IMR-90 (cell line): ENCODE measurements around the gene CDCA4. TPM values are rescaled to one million over a fixed set of nuclear protein-coding genes. Genes with fewer than 3 reads are reported as not detected.
"Not testable (repeated sequence)": the region's sequence is repeated elsewhere in the genome, so short reads cannot be mapped to it uniquely, and the experiment has no call there.

Experiments used
- ATAC-seq: fragments of 200-7000 bp; cut with Tn5 transposase; 2 replicates; pipeline ENCODE4 v1.9.1; 2020; ENCODE audit warnings: low read depth, mild to moderate bottlenecking, moderate library complexity
- BruUV-seq: library from RNA; stranded (reverse); fragments of 400-500 nt; replicated peaks from 2 replicates; lab custom pipeline; 2021; lab: Mats Ljungman, UMichigan
- CTCF ChIA-PET: fragments of 300-600 bp; formaldehyde crosslinking; extraction: SDS; loops from one replicate; lab custom pipeline; 2021; ENCODE audit warnings: antibody characterized with exemption; lab: Yijun Ruan, JAX
- POLR2A ChIA-PET: fragments of 300-600 bp; sonication (Branson Sonifier 250); formaldehyde crosslinking; loops from one replicate; lab custom pipeline; 2022; ENCODE audit warnings: antibody characterized with exemption; ENCODE audit not compliant: unreplicated experiment; lab: Charles Lee
- DNase-seq: peaks from one replicate; pipeline ENCODE4 v3.0.0; 2013
- H2AFZ ChIP-seq: replicated peaks from 2 replicates; pipeline ENCODE3; 2013; ENCODE audit warnings: low read length, mild to moderate bottlenecking; ENCODE audit not compliant: poor library complexity
- H2AK5ac ChIP-seq: 2 replicates; pipeline ENCODE4 v1.6.1; 2013; ENCODE audit warnings: low read depth, low read length, inconsistent platforms
- H2AK9ac ChIP-seq: replicated peaks from 2 replicates; pipeline ENCODE3; 2013; ENCODE audit warnings: mild to moderate bottlenecking, low read depth, low read length, moderate library complexity; ENCODE audit not compliant: poor library complexity
- H2BK120ac ChIP-seq: 2 replicates; pipeline ENCODE4 v1.6.1; 2013; ENCODE audit warnings: low read depth, low read length, inconsistent platforms
- H2BK15ac ChIP-seq: 3 replicates; pipeline ENCODE4 v1.6.1; 2013; ENCODE audit warnings: low read depth, low read length, inconsistent platforms
- H2BK20ac ChIP-seq: 2 replicates; pipeline ENCODE4 v1.6.1; 2013; ENCODE audit warnings: low read depth, mild to moderate bottlenecking, inconsistent platforms, low read length, moderate library complexity
- H2BK5ac ChIP-seq: 2 replicates; pipeline ENCODE4 v1.6.1; 2013; ENCODE audit warnings: mild to moderate bottlenecking, low read depth, low read length, inconsistent platforms; ENCODE audit not compliant: poor library complexity, severe bottlenecking
- H3K14ac ChIP-seq: replicated peaks from 2 replicates; pipeline ENCODE4 v1.6.1; 2013; ENCODE audit warnings: low read depth, low read length, inconsistent platforms
- H3K18ac ChIP-seq: 2 replicates; pipeline ENCODE4 v1.6.1; 2013; ENCODE audit warnings: low read depth, low read length, control low read depth
- H3K23ac ChIP-seq: 2 replicates; pipeline ENCODE4 v1.6.1; 2013; ENCODE audit warnings: low read depth, low read length, inconsistent platforms
- H3K27ac ChIP-seq: 2 replicates; pipeline ENCODE4 v1.5.1; 2013; ENCODE audit warnings: mild to moderate bottlenecking, control low read depth, low read length; ENCODE audit not compliant: insufficient read depth
- H3K27me3 ChIP-seq: 2 replicates; pipeline ENCODE4 v1.6.1; 2013; ENCODE audit warnings: low read length; ENCODE audit not compliant: control insufficient read depth, insufficient read depth
- H3K36me3 ChIP-seq: 2 replicates; pipeline ENCODE4 v1.6.1; 2013; ENCODE audit warnings: low read length, mixed read lengths; ENCODE audit not compliant: control insufficient read depth, insufficient read depth
- H3K4ac ChIP-seq: 2 replicates; pipeline ENCODE4 v1.6.1; 2013; ENCODE audit warnings: low read depth, low read length, inconsistent platforms
- H3K4me1 ChIP-seq: 2 replicates; pipeline ENCODE4 v1.6.1; 2013; ENCODE audit warnings: low read length, mixed read lengths; ENCODE audit not compliant: control insufficient read depth, insufficient read depth
- H3K4me2 ChIP-seq: 2 replicates; pipeline ENCODE4 v1.6.1; 2013; ENCODE audit warnings: low read depth, mild to moderate bottlenecking, control low read depth, low read length, moderate library complexity
- H3K4me3 ChIP-seq: 2 replicates; pipeline ENCODE4 v1.5.1; 2013; ENCODE audit warnings: low read depth, mild to moderate bottlenecking, control low read depth, low read length, moderate library complexity; ENCODE audit not compliant: insufficient read depth
- H3K56ac ChIP-seq: 2 replicates; pipeline ENCODE4 v1.6.1; 2013; ENCODE audit warnings: low read length, inconsistent platforms; ENCODE audit not compliant: insufficient read depth; ENCODE audit errors: extremely low read depth
- H3K79me1 ChIP-seq, 2 experiments: 2 replicates each; pipeline ENCODE4 v1.6.1; 2013; ENCODE audit warnings: low read length in 2 of 2, inconsistent platforms in 1 of 2, low read depth in 1 of 2
- H3K9ac ChIP-seq: 2 replicates; pipeline ENCODE4 v1.6.1; 2013; ENCODE audit warnings: low read depth, low read length, control low read depth
- H3K9me1 ChIP-seq: 2 replicates; pipeline ENCODE4 v1.6.1; 2013; ENCODE audit warnings: low read length, inconsistent platforms; ENCODE audit not compliant: insufficient read depth
- H3K9me3 ChIP-seq: 2 replicates; pipeline ENCODE4 v1.6.1; 2013; ENCODE audit warnings: low read length; ENCODE audit not compliant: control insufficient read depth, insufficient read depth
- H4K20me1 ChIP-seq: 2 replicates; pipeline ENCODE4 v1.6.1; 2013; ENCODE audit warnings: low read length, inconsistent platforms; ENCODE audit not compliant: insufficient read depth
- H4K5ac ChIP-seq: 2 replicates; pipeline ENCODE4 v1.6.1; 2013; ENCODE audit warnings: mild to moderate bottlenecking, low read depth, low read length, control low read depth
- H4K8ac ChIP-seq, 2 experiments: 2 replicates each; pipeline ENCODE4 v1.6.1; 2013; ENCODE audit warnings: low read depth in 2 of 2, low read length in 2 of 2, control low read depth in 1 of 2, inconsistent platforms in 1 of 2
- H4K91ac ChIP-seq: 2 replicates; pipeline ENCODE4 v1.6.1; 2013; ENCODE audit warnings: low read depth, low read length, inconsistent platforms; ENCODE audit not compliant: insufficient read depth
- MXI1 ChIP-seq: IDR thresholded peaks from 2 replicates; pipeline ENCODE4 v1.6.1; 2012; ENCODE audit warnings: low read depth, mild to moderate bottlenecking, low read length, moderate library complexity, borderline replicate concordance
- RFX5 ChIP-seq: IDR thresholded peaks from 2 replicates; pipeline ENCODE4 v1.8.0; 2012; ENCODE audit warnings: low read depth, mild to moderate bottlenecking, low read length, moderate library complexity
- USF2 ChIP-seq: fragments of 150-350 bp; IDR thresholded peaks from 2 replicates; pipeline ENCODE4 v1.6.1; 2017; ENCODE audit warnings: mild to moderate bottlenecking, antibody characterized with exemption, low read length, low read depth
- WGBS, 2 experiments: methylation state at CpG; one replicate each; pipeline versions ENCODE4 v1.1.5 to v1.1.7; 2013; ENCODE audit warnings: missing lambda C conversion rate in 2 of 2; ENCODE audit not compliant: insufficient read length in 1 of 2; ENCODE audit errors: extremely low coverage in 2 of 2; 5-methylcytosine and 5-hydroxymethylcytosine counted together
- dilution Hi-C: fragments of 300-500 bp; cut with HindIII; formaldehyde crosslinking; loops from one replicate; pipeline ENCODE4 v1.14.3; 2018; ENCODE audit warnings: low sequenced_read_pairs; ENCODE audit not compliant: unreplicated experiment
- in situ Hi-C: fragments of 300-500 bp; cut with MboI; formaldehyde crosslinking; loops from 3 replicates; pipeline ENCODE4 v1.14.3; 2019; ENCODE audit warnings: low sequenced_read_pairs, inconsistent platforms, mixed read lengths
- intact Hi-C: fragments of 100-400 bp; cut with micrococcal nuclease; formaldehyde crosslinking; loops from 2 replicates; pipeline ENCODE4 v1.10.0; 2022
- polyA plus RNA-seq, 3 experiments: library from polyadenylated mRNA; depleted of rRNA; stranded (reverse); fragments of >200 nt; gene quantifications; 2 replicates each; pipeline ENCODE4 v1.2.3, GENCODE V29; 2012; ENCODE audit warnings: low replicate concordance in 1 of 3
- total RNA-seq: library from RNA; depleted of rRNA; stranded (reverse); fragments of >200 nt; gene quantifications from 2 replicates; pipeline ENCODE4 v1.2.3, GENCODE V29; 2012

The CDCA4 gene
- total and polyA plus RNA-seq, 2 of the 4 experiments (the other 2 are of a cell fraction), result 17.7 to 18.6 TPM

- Histone ChIP-seq H3K79me1 (no peaks in the 10 kb centered on the region), H2BK120ac (peak overlapping the region; percentile 79; the same call in 1 of the 2 replicates), H3K4me2 (no peak overlapping the region; the same call in 1 of the 2 replicates), H3K18ac (peak overlapping the region; percentile 42; the same call in 1 of the 2 replicates), H4K5ac (no peak overlapping the region), H3K4ac (peak overlapping the region; percentile 61), H3K14ac (peak overlapping the region; percentile 64), H4K20me1 (no peaks in the 10 kb centered on the region), H3K9me1 (peaks cover 10% of the 10 kb centered on the region), H3K23ac (0 out of 2 replicates have a peak overlapping the region, but pooled peaks have one; percentile 5), H3K56ac (no peak overlapping the region), H2AK9ac (peak overlapping the region; percentile 3), H3K36me3 (no peaks in the 10 kb centered on the region), H3K9me3 (no peaks in the 10 kb centered on the region), H2AK5ac (peak overlapping the region; percentile 43; the same call in 1 of the 2 replicates), H2BK20ac (peak overlapping the region; percentile 50; the same call in 1 of the 2 replicates), H3K27ac (no peak overlapping the region), H2AFZ (peak overlapping the region; percentile 39), H4K8ac (no peak overlapping the region; a peak in 1 of 4 replicates), H3K9ac (no peak overlapping the region), H2BK15ac (no peak overlapping the region), H2BK5ac (peak overlapping the region; percentile 9), H4K91ac (no peak overlapping the region), H3K27me3 (peaks cover under 1% of the 10 kb centered on the region; the same call in 1 of the 2 replicates), H3K4me1 (peaks cover 9% of the 10 kb centered on the region; the same call in 1 of the 2 replicates), H3K4me3 (no peak overlapping the region)
- 86 to 100% methylated on average over 1 of the region's 12 CpGs for WGBS, 2 experiments
- intact Hi-C loops (no loop called here), in situ Hi-C loops (no loop called here), dilution Hi-C loops (no loop called here)
- no TSS peak for BruUV-seq
- TF ChIP-seq USF2 (no peak; the same call in 1 of the 2 replicates), MXI1 (no peak), RFX5 (no peak)
- 0 out of 2 replicates have a peak, but pooled peaks have one; percentile 5 for ATAC-seq
- DNase-seq, result peak; percentile 42
- CTCF ChIA-PET, result interaction anchor here (0.6 kb wide), 1 partner anchor 69 kb away, joined by 3 read pairs; no protein-coding TSS in a partner anchor
- POLR2A ChIA-PET, result no interaction called here
These were observed 7.5 kb upstream of the CDCA4 start for GRCh38 chr14:105028251-105028927.

GRCh38 chr14:105027718-105028117 lies 6.8 kb upstream of the CDCA4 start:
- H3K18ac ChIP-seq, H3K9ac ChIP-seq, H3K4me1 ChIP-seq, H4K5ac ChIP-seq, H4K8ac ChIP-seq, H3K27ac ChIP-seq, BruUV-seq, CTCF ChIA-PET, dilution Hi-C loops, H3K4me3 ChIP-seq, H2BK20ac ChIP-seq, H3K4me2 ChIP-seq, H3K36me3 ChIP-seq, H2AK9ac ChIP-seq, H2AFZ ChIP-seq, H3K9me1 ChIP-seq, H2BK15ac ChIP-seq, in situ Hi-C loops, ATAC-seq, intact Hi-C loops, H4K20me1 ChIP-seq, H4K91ac ChIP-seq, H3K56ac ChIP-seq, H3K27me3 ChIP-seq, H3K9me3 ChIP-seq, H3K14ac ChIP-seq, H2AK5ac ChIP-seq, H3K23ac ChIP-seq, H3K4ac ChIP-seq, H3K79me1 ChIP-seq: not testable (repeated sequence)
- H2BK5ac ChIP-seq, result peak overlapping the region; percentile 23
- DNase-seq, result peak; percentile 35
- H2BK120ac ChIP-seq, result peak overlapping the region; percentile 79; the same call in 1 of the 2 replicates
- POLR2A ChIA-PET, result interaction anchor here (0.7 kb wide), 1 partner anchor 64 kb away, joined by 3 read pairs; no protein-coding TSS in a partner anchor
- WGBS, 2 experiments, result no CpG with 5 or more reads among the region's 4 CpGs
